Measurements from ENCODE around the gene FAM219B. TPM values are rescaled to one million over a fixed set of nuclear protein-coding genes. Genes with fewer than 3 reads are reported as not detected.

The FAM219B gene
- total RNA-seq, 1 experiment from 2014 or later: 64.3 TPM

DNA sequence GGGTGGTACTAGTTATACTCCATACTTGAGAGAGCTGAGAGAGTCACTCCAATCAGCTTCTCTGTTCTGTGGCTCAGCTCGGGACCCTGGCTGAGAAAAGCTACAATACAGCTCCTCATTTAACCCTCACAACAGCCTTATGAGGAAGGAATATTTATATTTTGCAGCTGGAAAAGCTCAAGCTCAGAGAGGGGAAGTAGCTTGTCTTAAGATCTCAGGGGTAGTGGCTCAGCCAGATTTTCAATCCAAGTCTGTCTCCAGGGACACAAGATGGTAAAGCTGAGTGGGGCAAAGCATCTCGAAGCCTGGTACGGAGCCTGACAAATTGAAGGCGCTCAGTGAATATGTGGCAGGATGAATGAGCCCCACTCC is 48.3 kb downstream of the FAM219B start:
- ChIA-PET CTCF (interaction anchor here (0.6 kb wide), 2 partner anchors 16 to 84 kb away, joined by 3 to 5 read pairs; no protein-coding TSS in a partner anchor), POLR2A (interaction anchor here (0.7 kb wide), 1 partner anchor 100 kb away, joined by 3 read pairs; no protein-coding TSS in a partner anchor), RAD21 (ENCODE audit: low non-redundant PET in 1 of 2, low total read pairs in 2 of 2, uncharacterized antibody in 2 of 2, unreplicated experiment in 2 of 2) (no interaction called here)
- intact Hi-C loops (cut with micrococcal nuclease): no loop called here
- TF ChIP-seq MAX (IDR thresholded peaks at IDR 0.05): no peak
- no peak for TF ChIP-seq EGR1 (IDR thresholded peaks at IDR 0.05; ENCODE audit: low read depth)
- no peak for TF ChIP-seq TCF7L2 (IDR thresholded peaks at IDR 0.05; ENCODE audit: borderline replicate concordance, extremely low read depth, insufficient read depth, insufficient read length)
- ATAC-seq: no peak
- peaks cover 0 to 6% of the 10 kb centered on the region in 2 experiments; a peak in 1 of 4 replicates for H3K36me3 ChIP-seq (ENCODE audit: control insufficient read depth in 1 of 2, insufficient read depth in 2 of 2, low read length in 2 of 2)
- no peaks in the 10 kb centered on the region for H4K20me1 ChIP-seq (ENCODE audit: insufficient read depth)
- no peak overlapping the region for H2AFZ ChIP-seq (ENCODE audit: low read depth, low read length, poor library complexity, severe bottlenecking)
- 0 out of 2 replicates have a peak overlapping the region, but pooled peaks have one; percentile 2 for H3K9ac ChIP-seq (ENCODE audit: low read length)
- H3K4me2 ChIP-seq (ENCODE audit: low read length): no peak overlapping the region
- no peaks in the 10 kb centered on the region for H3K9me2 ChIP-seq (ENCODE audit: insufficient read depth)
- H3K27me3 ChIP-seq (ENCODE audit: insufficient read depth, low read length): no peaks in the 10 kb centered on the region
- H3K27ac ChIP-seq (ENCODE audit: low read depth, low read length): no peak overlapping the region
- no peak for DNase-seq (ENCODE audit: low read depth, low spot score)
- H3K4me3 ChIP-seq (replicated peaks in 1 of 2; ENCODE audit: low read depth in 1 of 2, low read length in 2 of 2): no peak overlapping the region
- H3K9me3 ChIP-seq (ENCODE audit: control insufficient read depth in 1 of 2, insufficient read depth in 1 of 2, low read depth in 1 of 2, low read length in 2 of 2): no peaks in the 10 kb centered on the region
- peaks cover 0 to 35% of the 10 kb centered on the region in 2 experiments; a peak in 3 of 4 replicates for H3K4me1 ChIP-seq (ENCODE audit: control insufficient read depth in 1 of 2, insufficient read depth in 2 of 2, low read length in 2 of 2)
- peaks cover 29% of the 10 kb centered on the region for H3K79me2 ChIP-seq (ENCODE audit: insufficient read depth, low read length)
- BruUV-seq (replicated peaks): no TSS peak

DNA sequence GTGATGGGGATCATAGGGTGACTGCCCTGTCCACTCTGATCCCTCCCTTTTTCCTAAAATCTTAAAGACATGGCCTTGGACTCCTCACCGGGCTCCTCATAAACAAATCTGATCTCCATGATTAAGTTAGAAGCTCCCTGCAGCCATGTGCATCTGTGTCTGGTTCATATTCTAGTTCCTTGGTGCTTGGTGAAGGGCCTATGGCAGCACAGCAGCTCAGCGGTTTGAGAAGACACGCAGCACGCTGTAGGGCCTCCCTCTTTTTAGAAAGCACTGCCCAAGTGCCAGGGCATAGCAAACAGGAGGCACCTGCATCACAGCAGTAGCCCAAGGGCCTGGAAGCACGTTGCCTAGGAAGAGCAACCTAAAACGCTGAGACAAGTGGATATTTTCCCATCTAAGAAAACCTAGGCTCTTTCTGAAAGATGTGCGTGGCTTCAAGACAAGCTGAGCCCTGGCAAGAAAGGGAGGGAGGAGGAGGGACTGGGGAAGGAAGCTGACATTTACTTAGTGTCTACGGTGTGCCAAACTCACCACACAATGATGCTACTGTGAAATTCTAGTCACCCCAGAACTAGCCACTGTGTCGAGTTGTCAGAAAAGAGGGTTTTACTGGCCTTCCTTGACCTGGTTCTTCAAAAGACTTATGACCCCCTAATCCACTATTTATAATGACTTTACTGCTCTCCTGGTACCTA is 48.8 kb downstream of the FAM219B start:
- no TSS peak for BruUV-seq (replicated peaks)
- peaks cover 0 to 11% of the 10 kb centered on the region in 2 experiments; a peak in 1 of 4 replicates for H3K36me3 ChIP-seq (ENCODE audit: control insufficient read depth in 1 of 2, insufficient read depth in 2 of 2, low read length in 2 of 2)
- H3K27me3 ChIP-seq (ENCODE audit: insufficient read depth, low read length): no peaks in the 10 kb centered on the region
- H3K9me2 ChIP-seq (ENCODE audit: insufficient read depth): no peaks in the 10 kb centered on the region
- ATAC-seq (no peak), DNase-seq (ENCODE audit: low read depth, low spot score) (no peak)
- peaks cover 0 to 32% of the 10 kb centered on the region in 2 experiments; a peak in 3 of 4 replicates for H3K4me1 ChIP-seq (ENCODE audit: control insufficient read depth in 1 of 2, insufficient read depth in 2 of 2, low read length in 2 of 2)
- H4K20me1 ChIP-seq (ENCODE audit: insufficient read depth): no peaks in the 10 kb centered on the region
- TF ChIP-seq, protein P1, sequence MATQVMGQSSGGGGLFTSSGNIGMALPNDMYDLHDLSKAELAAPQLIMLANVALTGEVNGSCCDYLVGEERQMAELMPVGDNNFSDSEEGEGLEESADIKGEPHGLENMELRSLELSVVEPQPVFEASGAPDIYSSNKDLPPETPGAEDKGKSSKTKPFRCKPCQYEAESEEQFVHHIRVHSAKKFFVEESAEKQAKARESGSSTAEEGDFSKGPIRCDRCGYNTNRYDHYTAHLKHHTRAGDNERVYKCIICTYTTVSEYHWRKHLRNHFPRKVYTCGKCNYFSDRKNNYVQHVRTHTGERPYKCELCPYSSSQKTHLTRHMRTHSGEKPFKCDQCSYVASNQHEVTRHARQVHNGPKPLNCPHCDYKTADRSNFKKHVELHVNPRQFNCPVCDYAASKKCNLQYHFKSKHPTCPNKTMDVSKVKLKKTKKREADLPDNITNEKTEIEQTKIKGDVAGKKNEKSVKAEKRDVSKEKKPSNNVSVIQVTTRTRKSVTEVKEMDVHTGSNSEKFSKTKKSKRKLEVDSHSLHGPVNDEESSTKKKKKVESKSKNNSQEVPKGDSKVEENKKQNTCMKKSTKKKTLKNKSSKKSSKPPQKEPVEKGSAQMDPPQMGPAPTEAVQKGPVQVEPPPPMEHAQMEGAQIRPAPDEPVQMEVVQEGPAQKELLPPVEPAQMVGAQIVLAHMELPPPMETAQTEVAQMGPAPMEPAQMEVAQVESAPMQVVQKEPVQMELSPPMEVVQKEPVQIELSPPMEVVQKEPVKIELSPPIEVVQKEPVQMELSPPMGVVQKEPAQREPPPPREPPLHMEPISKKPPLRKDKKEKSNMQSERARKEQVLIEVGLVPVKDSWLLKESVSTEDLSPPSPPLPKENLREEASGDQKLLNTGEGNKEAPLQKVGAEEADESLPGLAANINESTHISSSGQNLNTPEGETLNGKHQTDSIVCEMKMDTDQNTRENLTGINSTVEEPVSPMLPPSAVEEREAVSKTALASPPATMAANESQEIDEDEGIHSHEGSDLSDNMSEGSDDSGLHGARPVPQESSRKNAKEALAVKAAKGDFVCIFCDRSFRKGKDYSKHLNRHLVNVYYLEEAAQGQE (IDR thresholded peaks at IDR 0.05; ENCODE audit: low read depth): no peak
- TF ChIP-seq POLR2A (IDR thresholded peaks at IDR 0.05; ENCODE audit: borderline replicate concordance, extremely low read depth, insufficient read depth, insufficient read length): no peak
- H3K4me3 ChIP-seq (replicated peaks in 1 of 2; ENCODE audit: low read depth in 1 of 2, low read length in 2 of 2): no peak overlapping the region
- H3K27ac ChIP-seq (ENCODE audit: low read depth, low read length): peak overlapping the region; percentile 28; the same call in 1 of the 2 replicates
- POLR2A ChIA-PET: interaction anchor here (0.7 kb wide), 1 partner anchor 101 kb away, joined by 3 read pairs; no protein-coding TSS in a partner anchor
- H3K9ac ChIP-seq (ENCODE audit: low read length): peak overlapping the region; percentile 11
- RAD21 ChIA-PET (ENCODE audit: low non-redundant PET in 1 of 2, low total read pairs in 2 of 2, uncharacterized antibody in 2 of 2, unreplicated experiment in 2 of 2): no interaction called here
- peak overlapping the region; percentile 57 for H3K4me2 ChIP-seq (ENCODE audit: low read length)
- intact Hi-C loops (cut with micrococcal nuclease): no loop called here
- peaks cover 25% of the 10 kb centered on the region for H3K79me2 ChIP-seq (ENCODE audit: insufficient read depth, low read length)
- CTCF ChIA-PET: interaction anchor here (0.6 kb wide), 1 partner anchor 83 kb away, joined by 5 read pairs; no protein-coding TSS in a partner anchor
- H3K9me3 ChIP-seq (ENCODE audit: control insufficient read depth in 1 of 2, insufficient read depth in 1 of 2, low read depth in 1 of 2, low read length in 2 of 2): no peaks in the 10 kb centered on the region
- H2AFZ ChIP-seq (ENCODE audit: low read depth, low read length, poor library complexity, severe bottlenecking): no peak overlapping the region

Data from HCT116 (cell line).